Esophagus muscularis mucosa (tissue), 3 donors: Measurements from ENCODE around the gene INKA2.

Experiments used
- CTCF ChIP-seq, 3 experiments: fragments of 200-600 bp in 2 of 3; fragments of 450-650 bp in 1 of 3; sonication (generic) in 2 of 3; IDR thresholded peaks; one replicate each; pipeline ENCODE4 v1.5.1; 2017 to 2019; ENCODE audit warnings: antibody characterized with exemption in 3 of 3, mild to moderate bottlenecking in 2 of 3, moderate library complexity in 1 of 3
- POLR2A ChIP-seq: fragments of 450-650 bp; IDR thresholded peaks from one replicate; pipeline ENCODE4 v1.6.1; 2017; ENCODE audit warnings: antibody characterized with exemption, moderate library complexity, mild to moderate bottlenecking, low read depth

GRCh38 chr1:111720977-111721786 lies 18.0 kb downstream of the INKA2 start:
- TF ChIP-seq POLR2A (no peak), CTCF (IDR thresholded peaks at IDR 0.05) (no peak)
